ENCODE measurements around the gene SETD4. TPM values are rescaled to one million over a fixed set of nuclear protein-coding genes. Genes with fewer than 3 reads are reported as not detected.

The SETD4 gene
- total and polyA plus RNA-seq, 2 of the 4 experiments (the other 2 are of a cell fraction): 9.5 to 11.4 TPM

DNA sequence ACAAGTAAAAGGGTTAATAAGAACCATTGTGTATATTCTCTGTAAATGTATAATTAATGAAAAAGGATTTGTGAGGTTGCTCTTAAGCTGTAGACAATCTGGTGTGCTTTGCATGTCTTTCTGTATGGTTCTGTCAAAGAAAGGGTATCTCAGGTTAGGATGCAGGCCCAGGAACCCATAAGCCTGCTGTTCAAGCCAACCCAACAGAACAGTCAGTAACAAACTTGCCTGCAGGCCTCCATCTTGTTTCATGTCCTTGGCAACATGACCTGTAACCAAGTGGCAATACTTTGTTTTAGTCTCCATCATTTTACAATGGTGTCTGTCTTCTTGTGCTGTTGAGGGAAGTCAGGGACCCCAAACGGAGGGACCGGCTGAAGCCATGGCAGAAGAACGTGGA, 38.7 kb upstream of the SETD4 start:
- Histone ChIP-seq H3K56ac (ENCODE audit: extremely low read depth, insufficient read depth, low read length) (no peak overlapping the region), H3K9me3 (ENCODE audit: control insufficient read depth, insufficient read depth, low read length) (peaks cover 3% of the 10 kb centered on the region), H3K4me1 (ENCODE audit: control insufficient read depth, insufficient read depth, low read length) (no peaks in the 10 kb centered on the region), H3K36me3 (ENCODE audit: control insufficient read depth, insufficient read depth, low read length) (no peaks in the 10 kb centered on the region), H4K5ac (ENCODE audit: low read depth, low read length) (no peak overlapping the region), H4K91ac (ENCODE audit: insufficient read depth, low read depth, low read length) (no peak overlapping the region), H2BK15ac (ENCODE audit: low read depth, low read length) (no peak overlapping the region), H2AK9ac (replicated peaks; ENCODE audit: low read depth, low read length, poor library complexity) (no peak overlapping the region), H3K23ac (ENCODE audit: low read depth, low read length) (no peak overlapping the region), H2AFZ (replicated peaks; ENCODE audit: low read length, poor library complexity) (no peak overlapping the region), H3K79me1 (ENCODE audit: low read depth in 1 of 2, low read length in 2 of 2) (no peaks in the 10 kb centered on the region), H4K20me1 (ENCODE audit: insufficient read depth, low read length) (no peaks in the 10 kb centered on the region), H3K27me3 (ENCODE audit: control insufficient read depth, insufficient read depth, low read length) (peaks cover 32% of the 10 kb centered on the region), H3K4me2 (ENCODE audit: low read depth, low read length) (no peak overlapping the region), H2BK5ac (ENCODE audit: low read depth, low read length, poor library complexity, severe bottlenecking) (no peak overlapping the region), H3K27ac (ENCODE audit: insufficient read depth, low read length) (no peak overlapping the region), H4K8ac (ENCODE audit: low read depth in 2 of 2, low read length in 2 of 2) (no peak overlapping the region), H3K4ac (ENCODE audit: low read depth, low read length) (no peak overlapping the region), H3K18ac (ENCODE audit: low read depth, low read length) (no peak overlapping the region), H2AK5ac (ENCODE audit: low read depth, low read length) (no peak overlapping the region), H3K14ac (replicated peaks; ENCODE audit: low read depth, low read length) (no peak overlapping the region), H2BK20ac (ENCODE audit: low read depth, low read length) (no peak overlapping the region), H3K4me3 (ENCODE audit: insufficient read depth, low read depth, low read length) (no peak overlapping the region), H3K9ac (ENCODE audit: low read depth, low read length) (no peak overlapping the region), H2BK120ac (ENCODE audit: low read depth, low read length) (no peak overlapping the region), H3K9me1 (ENCODE audit: insufficient read depth, low read length) (no peaks in the 10 kb centered on the region)
- no TSS peak for BruUV-seq (replicated peaks)
- WGBS, 2 experiments (ENCODE audit: extremely low coverage in 2 of 2, insufficient read length in 1 of 2): no CpG with 5 or more reads among the region's 3 CpGs
- ChIA-PET POLR2A (ENCODE audit: unreplicated experiment) (no interaction called here), CTCF (no interaction called here)
- DNase-seq: no peak
- in situ Hi-C loops (cut with MboI; ENCODE audit: low sequenced_read_pairs) (no loop called here), dilution Hi-C loops (cut with HindIII; ENCODE audit: low sequenced_read_pairs, unreplicated experiment) (no loop called here), intact Hi-C loops (cut with micrococcal nuclease) (no loop called here)
- ATAC-seq (ENCODE audit: low read depth): no peak
- TF ChIP-seq SMC3 (IDR thresholded peaks at IDR 0.05; ENCODE audit: low read depth, low read length) (no peak), MXI1 (IDR thresholded peaks at IDR 0.05; ENCODE audit: borderline replicate concordance, low read depth, low read length) (no peak)

All from IMR-90 (cell line).